GM12878 (cell line): ENCODE data around the gene CLASP1. TPM values are rescaled to one million over a fixed set of nuclear protein-coding genes. Genes with fewer than 3 reads are reported as not detected.
"Not testable (repeated sequence)": the region's sequence is repeated elsewhere in the genome, so short reads cannot be mapped to it uniquely, and the experiment has no call there.

Experiments
- ATAC-seq: fragments of 200-7000 bp; cut with Tn5 transposase; 3 replicates; pipeline ENCODE4 v1.9.1; 2020; ENCODE audit warnings: mild to moderate bottlenecking, moderate library complexity
- BruUV-seq: library from RNA; stranded (reverse); fragments of 400-500 nt; replicated peaks from 2 replicates; lab custom pipeline; 2021; lab: Mats Ljungman, UMichigan
- CTCF ChIA-PET: fragments of 300-600 bp; sonication (Branson Sonifier 250); formaldehyde crosslinking; extraction: SDS; loops from one replicate; lab custom pipeline; 2021; ENCODE audit warnings: inconsistent platforms; lab: Yijun Ruan, JAX
- POLR2A ChIA-PET: fragments of 350-600 bp; formaldehyde crosslinking; extraction: SDS; loops from one replicate; lab custom pipeline; 2021; ENCODE audit warnings: inconsistent platforms; lab: Charles Lee
- RAD21 ChIA-PET: fragments of 300-600 bp; sonication (Branson Sonifier 250); formaldehyde crosslinking; loops from one replicate; lab custom pipeline; 2023; ENCODE audit warnings: antibody characterized with exemption; ENCODE audit not compliant: unreplicated experiment; lab: Charles Lee
- SMC1A ChIA-PET: fragments of 300-600 bp; sonication (Branson Sonifier 250); formaldehyde crosslinking; loops from one replicate; lab custom pipeline; 2023; ENCODE audit not compliant: unreplicated experiment, uncharacterized antibody; lab: Charles Lee
- DNase-seq: peaks from one replicate; pipeline ENCODE4 v3.0.0-alpha.2; 2011; ENCODE audit warnings: low read depth, low spot score
- FAIRE-seq: peaks from 3 replicates; lab custom pipeline; 2011; peaks lifted over from hg19 to GRCh38; lab: Jason Lieb, UNC
- H2AFZ ChIP-seq: 2 replicates; pipeline ENCODE4 v1.6.0; 2011; ENCODE audit warnings: low read depth, low read length, control low read depth; ENCODE audit not compliant: control insufficient read depth
- H3K27ac ChIP-seq: 2 replicates; pipeline ENCODE4 v1.5.1; 2011; ENCODE audit warnings: control low read depth; ENCODE audit not compliant: control insufficient read depth, insufficient read depth
- H3K27me3 ChIP-seq, 2 experiments: replicated peaks in 1 of 2; 2 replicates each; pipeline versions ENCODE4 v1.6.0 to v1.6.1; 2011; ENCODE audit warnings: low read length in 1 of 2; ENCODE audit not compliant: control insufficient read depth in 2 of 2, insufficient read depth in 2 of 2
- H3K36me3 ChIP-seq, 2 experiments: 2 replicates each; pipeline ENCODE4 v1.5.1; 2011; ENCODE audit warnings: low read length in 1 of 2; ENCODE audit not compliant: control insufficient read depth in 2 of 2, insufficient read depth in 2 of 2
- H3K4me1 ChIP-seq: 2 replicates; pipeline ENCODE4 v1.6.1; 2011; ENCODE audit warnings: mild to moderate bottlenecking, low read length, moderate library complexity, mixed read lengths; ENCODE audit not compliant: control insufficient read depth, insufficient read depth
- H3K4me2 ChIP-seq: 2 replicates; pipeline ENCODE4 v1.6.0; 2011; ENCODE audit warnings: control low read depth; ENCODE audit not compliant: control insufficient read depth, insufficient read depth
- H3K4me3 ChIP-seq: fragments of 200-600 bp; sonication (generic); 2 replicates; pipeline ENCODE4 v1.5.1; 2016
- H3K79me2 ChIP-seq: 2 replicates; pipeline ENCODE4 v1.6.0; 2011; ENCODE audit warnings: low read length; ENCODE audit not compliant: control insufficient read depth, insufficient read depth
- H3K9ac ChIP-seq: 2 replicates; pipeline ENCODE4 v1.8.0; 2011; ENCODE audit warnings: low read length, control low read depth, mixed read lengths; ENCODE audit not compliant: control insufficient read depth, insufficient read depth
- H3K9me3 ChIP-seq: replicated peaks from 3 replicates; pipeline ENCODE4 v1.5.1; 2011; ENCODE audit warnings: mild to moderate bottlenecking, low read length; ENCODE audit not compliant: control insufficient read depth, insufficient read depth
- H4K20me1 ChIP-seq: 2 replicates; pipeline ENCODE4 v1.6.0; 2011; ENCODE audit not compliant: control insufficient read depth, insufficient read depth
- CUX1 ChIP-seq: IDR thresholded peaks from 2 replicates; pipeline ENCODE4 v1.6.1; 2012; ENCODE audit warnings: improper control_type of control experiment, low read depth, low read length; ENCODE audit not compliant: insufficient replicate concordance
- ESRRA ChIP-seq: IDR thresholded peaks from 2 replicates; pipeline ENCODE4 v1.6.1; 2012; ENCODE audit warnings: mild to moderate bottlenecking, low read length, improper control_type of control experiment
- WGBS: methylation state at CpG from one replicate; pipeline ENCODE4 v1.1.6; 2016; ENCODE audit warnings: low lambda C conversion rate; ENCODE audit not compliant: insufficient replicate concordance, insufficient coverage; ENCODE audit errors: missing lambda C conversion rate; 5-methylcytosine and 5-hydroxymethylcytosine counted together
- in situ Hi-C: fragments of 300-500 bp; cut with MboI; formaldehyde crosslinking; loops from 9 replicates; pipeline ENCODE4 v1.14.3; 2018; ENCODE audit warnings: mixed read lengths
- intact Hi-C: fragments of 100-400 bp; cut with micrococcal nuclease; formaldehyde crosslinking; loops from one replicate; pipeline ENCODE4 v1.14.2; 2022; ENCODE audit not compliant: unreplicated experiment
- polyA plus RNA-seq, 11 experiments: library from polyadenylated mRNA; depleted of rRNA in 4 of 11; unstranded in 6 of 11; stranded (reverse) in 5 of 11; fragments of >200 nt; fragmentation: Nextera tagmentation in 4 of 11; fragmentation: Illumina TruSeq in 1 of 11; extraction: Ambion mirVana in 4 of 11; extraction: Trizol in 1 of 11; gene quantifications; 1 replicate in 1 of 11; 2 replicates in 10 of 11; pipeline versions ENCODE4 v1.2.1 to v1.2.3, GENCODE V29; 2011 to 2016; ENCODE audit warnings: inconsistent platforms in 2 of 11, missing spikeins in 2 of 11, low read depth in 1 of 11
- total RNA-seq, 4 experiments: library from RNA; depleted of rRNA in 3 of 4; stranded (reverse); fragments of >200 nt in 3 of 4; fragmentation: Illumina TruSeq in 1 of 4; extraction: Trizol in 1 of 4; gene quantifications; 2 replicates each; pipeline versions ENCODE4 v1.2.1 to v1.2.3, GENCODE V29; 2013 to 2021

Gene CLASP1
- total and polyA plus RNA-seq, 10 of the 15 experiments (the other 5 are each of a cell fraction or from before 2014, with no cell fraction given) = 1.4 to 62.4 (median 32.9) TPM

- TF ChIP-seq CUX1 (no peak), ESRRA (no peak)
Measured at GRCh38 chr2:121298476-121298875, 350.8 kb downstream of the CLASP1 start (continued).

GRCh38 chr2:121297866-121298265 lies 351.4 kb downstream of the CLASP1 start:
- H3K27ac ChIP-seq, SMC1A ChIA-PET, H3K9me3 ChIP-seq, H3K79me2 ChIP-seq, H4K20me1 ChIP-seq, H3K4me2 ChIP-seq, RAD21 ChIA-PET, intact Hi-C loops, DNase-seq, H3K4me1 ChIP-seq, in situ Hi-C loops, H2AFZ ChIP-seq, FAIRE-seq, ATAC-seq, H3K4me3 ChIP-seq, H3K27me3 ChIP-seq, H3K36me3 ChIP-seq, CTCF ChIA-PET, BruUV-seq, POLR2A ChIA-PET, H3K9ac ChIP-seq: not testable (repeated sequence)
- WGBS = 22% methylated on average over 5 of the region's 5 CpGs
